ENCODE data around the gene DGKB. TPM values are rescaled to one million over a fixed set of nuclear protein-coding genes. Genes with fewer than 3 reads are reported as not detected.

The DGKB gene
- total and polyA plus RNA-seq, 2 of the 8 experiments (the other 6 are each of a cell fraction or from before 2014, with no cell fraction given) = 1.9 to 2.6 TPM

- CTCF ChIA-PET (ENCODE audit: partially characterized antibody) = no interaction called here
Measured at GRCh38 chr7:14195871-14196270, 706.7 kb downstream of the DGKB start.

More at GRCh38 chr7:14195871-14196270, 706.7 kb downstream of the DGKB start:
- H3K27ac ChIP-seq (ENCODE audit: low read depth, low read length) = no peak overlapping the region
- no peak overlapping the region for H3K9ac ChIP-seq (replicated peaks in 1 of 4; ENCODE audit: extremely low read depth in 1 of 4, low read depth in 3 of 4, low read length in 3 of 4)
- no peaks in the 10 kb centered on the region for H3K23me2 ChIP-seq (ENCODE audit: low read depth, low read length)
- H2BK15ac ChIP-seq (ENCODE audit: low read length) = no peak overlapping the region
- H3K56ac ChIP-seq (replicated peaks; ENCODE audit: insufficient read length, low read depth, low read length) = no peak overlapping the region
- no peak overlapping the region for H2AK5ac ChIP-seq (ENCODE audit: low read depth, low read length)
- no peaks in the 10 kb centered on the region for H3K36me3 ChIP-seq (ENCODE audit: control insufficient read depth in 2 of 4, insufficient read depth in 4 of 4, low read length in 3 of 4)
- POLR2A ChIA-PET (ENCODE audit: partially characterized antibody) = no interaction called here
- H4K20me1 ChIP-seq (replicated peaks in 1 of 2; ENCODE audit: control insufficient read depth in 1 of 2, insufficient read depth in 2 of 2, low read length in 2 of 2) = no peaks in the 10 kb centered on the region
- H3K4me3 ChIP-seq (ENCODE audit: extremely low read depth in 1 of 4, insufficient read depth in 2 of 4, low read depth in 3 of 4, low read length in 4 of 4) = no peak overlapping the region
- H3K27me3 ChIP-seq (replicated peaks in 1 of 4; ENCODE audit: control insufficient read depth in 3 of 4, extremely low read depth in 1 of 4, insufficient read depth in 3 of 4, low read length in 3 of 4) = no peaks in the 10 kb centered on the region
- H4K5ac ChIP-seq (ENCODE audit: insufficient read length, low read depth, low read length) = no peak overlapping the region
- no peaks in the 10 kb centered on the region for H3K79me2 ChIP-seq (ENCODE audit: control insufficient read depth in 1 of 2, insufficient read depth in 2 of 2, low read length in 2 of 2)
- no peak overlapping the region for H2BK5ac ChIP-seq (ENCODE audit: low read depth, low read length)
- no peak overlapping the region for H3K4ac ChIP-seq (replicated peaks; ENCODE audit: insufficient read length, low read depth, low read length)
- H3K4me2 ChIP-seq (ENCODE audit: insufficient read depth in 1 of 2, low read depth in 2 of 2, low read length in 2 of 2) = no peak overlapping the region
- no peak overlapping the region for H4K91ac ChIP-seq (replicated peaks; ENCODE audit: insufficient read length, low read length)
- H3K23ac ChIP-seq (ENCODE audit: insufficient read length) = no peak overlapping the region
- H2BK12ac ChIP-seq (ENCODE audit: low read depth, low read length) = no peak overlapping the region
- no peaks in the 10 kb centered on the region for H3K79me1 ChIP-seq (ENCODE audit: low read depth, low read length)
- H2AFZ ChIP-seq (ENCODE audit: low read length) = no peak overlapping the region
- no peaks in the 10 kb centered on the region; a peak in 1 of 4 replicates for H3K9me3 ChIP-seq (ENCODE audit: insufficient read depth in 2 of 2, low read depth in 1 of 2, low read length in 1 of 2)
- no peak overlapping the region for H2BK20ac ChIP-seq (ENCODE audit: low read length)
- TF ChIP-seq BCL11A (IDR thresholded peaks at IDR 0.05; ENCODE audit: low read depth in 2 of 2, low read length in 2 of 2) (no peak), EZH2 (IDR thresholded peaks at IDR 0.05; ENCODE audit: low read depth, low read length, severe bottlenecking) (no peak), SIRT6 (IDR thresholded peaks at IDR 0.05; ENCODE audit: low read length) (no peak), NANOG (IDR thresholded peaks at IDR 0.05; ENCODE audit: insufficient read depth, low read depth, low read length, poor library complexity, severe bottlenecking) (no peak)
- no peak for DNase-seq (ENCODE audit: low read depth in 1 of 2, low spot score in 2 of 2)
- no peak overlapping the region for H3K18ac ChIP-seq (ENCODE audit: extremely low read depth, low read length)
- H3K4me1 ChIP-seq (replicated peaks in 1 of 4; ENCODE audit: control insufficient read depth in 3 of 4, insufficient read depth in 4 of 4, low read length in 3 of 4) = no peaks in the 10 kb centered on the region
- H3K14ac ChIP-seq (ENCODE audit: insufficient read length) = no peak overlapping the region
- H4K8ac ChIP-seq (ENCODE audit: extremely low read depth, insufficient read depth, low read length) = no peak overlapping the region
- 81% methylated on average over 4 of the region's 4 CpGs; no CpG with 5 or more reads in 1 of the 2 experiments for WGBS, 2 experiments (ENCODE audit: extremely low coverage in 1 of 2, insufficient coverage in 1 of 2, insufficient read length in 1 of 2, insufficient replicate concordance in 2 of 2, low coverage in 1 of 2, low lambda C conversion rate in 2 of 2, missing lambda C conversion rate in 1 of 2)
- no peak for FAIRE-seq
- no peak overlapping the region for H2BK120ac ChIP-seq (replicated peaks; ENCODE audit: low read depth, low read length)

Measured in H1 (cell line).